Keratinocyte (primary cell): ENCODE measurements around the gene AKAP4. TPM values are rescaled to one million over a fixed set of nuclear protein-coding genes. Genes with fewer than 3 reads are reported as not detected.

Experiments
- DNase-seq: peaks from one replicate; pipeline ENCODE4 v3.0.0-alpha.2; 2011; ENCODE audit warnings: low read depth, missing footprints, low spot score
- FAIRE-seq: peaks from 2 replicates; lab custom pipeline; 2011; peaks lifted over from hg19 to GRCh38; lab: Jason Lieb, UNC
- H2AFZ ChIP-seq: 2 replicates; pipeline ENCODE4 v1.6.0; 2012; ENCODE audit warnings: low read length, control low read depth, inconsistent platforms; ENCODE audit not compliant: control insufficient read depth
- H3K27ac ChIP-seq: 2 replicates; pipeline ENCODE4 v1.5.1; 2011; ENCODE audit warnings: low read length; ENCODE audit not compliant: control insufficient read depth, insufficient read depth
- H3K27me3 ChIP-seq: 3 replicates; pipeline ENCODE4 v1.6.0; 2011; ENCODE audit warnings: low read length; ENCODE audit not compliant: control insufficient read depth, insufficient read depth; ENCODE audit errors: extremely low read depth
- H3K36me3 ChIP-seq, 2 experiments: 2 replicates in 1 of 2; 3 replicates in 1 of 2; pipeline ENCODE4 v1.5.1; 2011; ENCODE audit warnings: low read length in 2 of 2, mild to moderate bottlenecking in 1 of 2; ENCODE audit not compliant: control insufficient read depth in 2 of 2, insufficient read depth in 2 of 2; ENCODE audit errors: extremely low read depth in 1 of 2
- H3K4me1 ChIP-seq: 3 replicates; pipeline ENCODE4 v1.5.1; 2011; ENCODE audit warnings: low read length; ENCODE audit not compliant: control insufficient read depth, insufficient read depth; ENCODE audit errors: extremely low read depth
- H3K4me2 ChIP-seq: 3 replicates; pipeline ENCODE4 v1.6.0; 2011; ENCODE audit warnings: low read depth, low read length; ENCODE audit not compliant: control insufficient read depth, insufficient read depth; ENCODE audit errors: extremely low read depth
- H3K4me3 ChIP-seq, 3 experiments: fragments of 200-600 bp in 1 of 3; sonication (generic) in 1 of 3; 2 replicates in 2 of 3; 3 replicates in 1 of 3; pipeline ENCODE4 v1.5.1; 2011 to 2016; ENCODE audit warnings: low read length in 3 of 3, mild to moderate bottlenecking in 3 of 3, control low read depth in 2 of 3, inconsistent platforms in 1 of 3, low read depth in 1 of 3, mixed read lengths in 1 of 3, mixed run types in 1 of 3, moderate library complexity in 1 of 3; ENCODE audit not compliant: control insufficient read depth in 2 of 3, insufficient read depth in 2 of 3; ENCODE audit errors: extremely low read depth in 1 of 3
- H3K79me2 ChIP-seq: 2 replicates; pipeline ENCODE4 v1.6.0; 2012; ENCODE audit warnings: low read length; ENCODE audit not compliant: control insufficient read depth, insufficient read depth
- H3K9ac ChIP-seq: 3 replicates; pipeline ENCODE4 v1.6.0; 2011; ENCODE audit warnings: low read length; ENCODE audit not compliant: control insufficient read depth, insufficient read depth; ENCODE audit errors: extremely low read depth
- H3K9me1 ChIP-seq: 3 replicates; pipeline ENCODE4 v1.6.0; 2011; ENCODE audit warnings: low read length; ENCODE audit not compliant: control insufficient read depth, insufficient read depth; ENCODE audit errors: extremely low read depth
- H3K9me3 ChIP-seq: 2 replicates; pipeline ENCODE4 v1.5.1; 2012; ENCODE audit warnings: low read depth, low read length; ENCODE audit not compliant: control insufficient read depth
- H4K20me1 ChIP-seq: 3 replicates; pipeline ENCODE4 v1.6.0; 2011; ENCODE audit warnings: low read length; ENCODE audit not compliant: control insufficient read depth, insufficient read depth; ENCODE audit errors: extremely low read depth
- EZH2 ChIP-seq: IDR thresholded peaks from one replicate; pipeline ENCODE4 v1.6.1; 2012; ENCODE audit warnings: inconsistent platforms, mild to moderate bottlenecking, low read length, moderate library complexity
- dilution Hi-C: fragments of 300-500 bp; cut with MboI; formaldehyde crosslinking; loops from one replicate; pipeline ENCODE4 v1.7.0; 2020; ENCODE audit warnings: low sequenced_read_pairs; ENCODE audit not compliant: extremely low pct_ligation_motif_present
- polyA plus RNA-seq, 5 experiments: library from polyadenylated mRNA; depleted of rRNA in 3 of 5; stranded (reverse) in 3 of 5; stranded (forward) in 1 of 5; unstranded in 1 of 5; fragments of >200 nt; gene quantifications; 1 replicate in 1 of 5; 2 replicates in 3 of 5; 3 replicates in 1 of 5; pipeline versions ENCODE4 v1.2.1 to v1.2.3, GENCODE V29; 2011 to 2012; ENCODE audit warnings: missing spikeins in 2 of 5, low read depth in 1 of 5, low replicate concordance in 1 of 5
- TF ChIP-seq, protein P1 (sequence below), 3 experiments: IDR thresholded peaks in 1 of 3; conservative IDR thresholded peaks in 1 of 3; optimal IDR thresholded peaks in 1 of 3; 2 replicates in 2 of 3; 3 replicates in 1 of 3; pipeline versions ENCODE3 to v1.5.1; 2011; ENCODE audit warnings: low read length in 3 of 3, mild to moderate bottlenecking in 3 of 3, moderate library complexity in 2 of 3, control low read depth in 1 of 3, inconsistent platforms in 1 of 3; ENCODE audit not compliant: insufficient read depth in 2 of 3; ENCODE audit errors: extremely low read depth in 1 of 3

Gene AKAP4
- polyA plus RNA-seq, 1 donor (not counting 4 experiments of a cell fraction or from before 2014, with no cell fraction given), result not detected

GRCh38 chrX:50206753-50207152 lies 5.9 kb upstream of the AKAP4 start:
- Histone ChIP-seq H3K4me2 (no peak overlapping the region), H3K36me3 (no peaks in the 10 kb centered on the region), H3K27me3 (no peaks in the 10 kb centered on the region), H3K79me2 (no peaks in the 10 kb centered on the region), H3K9me1 (no peaks in the 10 kb centered on the region), H3K4me1 (peaks cover 7% of the 10 kb centered on the region), H3K27ac (no peak overlapping the region), H4K20me1 (no peaks in the 10 kb centered on the region), H2AFZ (no peak overlapping the region), H3K9ac (no peak overlapping the region), H3K9me3 (no peaks in the 10 kb centered on the region), H3K4me3 (no peak overlapping the region)
- TF ChIP-seq, protein P1, sequence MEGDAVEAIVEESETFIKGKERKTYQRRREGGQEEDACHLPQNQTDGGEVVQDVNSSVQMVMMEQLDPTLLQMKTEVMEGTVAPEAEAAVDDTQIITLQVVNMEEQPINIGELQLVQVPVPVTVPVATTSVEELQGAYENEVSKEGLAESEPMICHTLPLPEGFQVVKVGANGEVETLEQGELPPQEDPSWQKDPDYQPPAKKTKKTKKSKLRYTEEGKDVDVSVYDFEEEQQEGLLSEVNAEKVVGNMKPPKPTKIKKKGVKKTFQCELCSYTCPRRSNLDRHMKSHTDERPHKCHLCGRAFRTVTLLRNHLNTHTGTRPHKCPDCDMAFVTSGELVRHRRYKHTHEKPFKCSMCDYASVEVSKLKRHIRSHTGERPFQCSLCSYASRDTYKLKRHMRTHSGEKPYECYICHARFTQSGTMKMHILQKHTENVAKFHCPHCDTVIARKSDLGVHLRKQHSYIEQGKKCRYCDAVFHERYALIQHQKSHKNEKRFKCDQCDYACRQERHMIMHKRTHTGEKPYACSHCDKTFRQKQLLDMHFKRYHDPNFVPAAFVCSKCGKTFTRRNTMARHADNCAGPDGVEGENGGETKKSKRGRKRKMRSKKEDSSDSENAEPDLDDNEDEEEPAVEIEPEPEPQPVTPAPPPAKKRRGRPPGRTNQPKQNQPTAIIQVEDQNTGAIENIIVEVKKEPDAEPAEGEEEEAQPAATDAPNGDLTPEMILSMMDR (optimal IDR thresholded peaks at IDR 0.05 in 1 of 3, IDR thresholded peaks at IDR 0.05 in 1 of 3, conservative IDR thresholded peaks at IDR 0.05 in 1 of 3; ENCODE audit: extremely low read depth in 1 of 3, insufficient read depth in 2 of 3, low read length in 3 of 3), result no peak
- TF ChIP-seq EZH2, result no peak
- dilution Hi-C loops, result no loop called here
- FAIRE-seq, result no peak
- DNase-seq, result no peak

DNA sequence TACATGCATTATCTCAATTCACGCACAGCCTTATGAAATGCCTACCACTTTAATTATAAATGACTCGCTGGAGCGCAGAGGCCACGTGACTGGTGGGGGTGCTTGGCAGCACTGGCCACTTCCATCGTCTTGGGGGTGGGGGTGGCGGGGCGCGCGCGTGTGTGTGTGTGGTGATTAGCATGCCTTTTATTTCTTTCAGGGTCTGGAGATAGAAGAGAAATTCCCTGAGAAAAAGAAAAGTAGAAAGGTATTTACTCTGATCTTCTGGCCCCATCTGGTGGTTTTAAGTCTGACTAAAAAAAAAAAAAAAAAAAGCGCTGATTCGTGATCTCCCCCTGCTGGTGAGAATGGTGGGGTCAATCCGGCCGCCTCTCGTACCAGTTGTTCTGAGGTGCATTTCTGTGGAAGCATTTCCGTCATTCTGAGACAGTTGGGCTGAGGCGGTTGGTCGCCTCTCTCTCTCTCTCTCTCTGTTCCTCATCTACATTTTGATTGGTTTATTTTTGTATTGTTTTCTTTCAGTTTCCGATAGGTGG lies 3.6 kb upstream of the AKAP4 start, which contains the start of gene CCNB3:
TSS of gene CCNB3 (plus strand) at position 402 of the 536 bp plus-strand sequence. CDS start 80,399 bp downstream, outside the sequence.
- H3K27me3 ChIP-seq, result no peaks in the 10 kb centered on the region
- no peak for FAIRE-seq
- peak within 1 kb of the TSS; percentile 49 for H3K27ac ChIP-seq
- H3K4me2 ChIP-seq, result peak within 1 kb of the TSS; percentile 64
- H3K9me3 ChIP-seq, result no peaks in the 10 kb centered on the region
- no peak for DNase-seq
- no peaks in the 10 kb centered on the region for H4K20me1 ChIP-seq
- TF ChIP-seq, protein P1 (optimal IDR thresholded peaks at IDR 0.05 in 1 of 3, IDR thresholded peaks at IDR 0.05 in 1 of 3, conservative IDR thresholded peaks at IDR 0.05 in 1 of 3; ENCODE audit: extremely low read depth in 1 of 3, insufficient read depth in 2 of 3, low read length in 3 of 3), result peak; percentile 46 to 71 (median 57)
- TF ChIP-seq EZH2, result no peak
- H3K79me2 ChIP-seq, result no peaks in the 10 kb centered on the region
- H3K9me1 ChIP-seq, result no peaks in the 10 kb centered on the region
- H3K36me3 ChIP-seq, result no peaks in the 10 kb centered on the region
- peaks cover 7% of the 10 kb centered on the region for H3K4me1 ChIP-seq
- dilution Hi-C loops, result no loop called here
- H3K9ac ChIP-seq, result peak within 1 kb of the TSS; percentile 28
- peak within 1 kb of the TSS; percentile 69 for H2AFZ ChIP-seq
- H3K4me3 ChIP-seq, result peak within 1 kb of the TSS; percentile 8 to 33 (median 29)
